Heart left ventricle (tissue), 16 donors: ENCODE measurements around the gene CSF1. TPM values are rescaled to one million over a fixed set of nuclear protein-coding genes. Genes with fewer than 3 reads are reported as not detected.

ENCODE experiments used
- ATAC-seq, 4 donors: fragments of 200-7000 bp; cut with Tn5 transposase; one replicate each; pipeline ENCODE4 v1.9.1; 2020 to 2022; ENCODE audit warnings: moderate library complexity in 4 of 4, mild to moderate bottlenecking in 3 of 4, moderate number of reproducible peaks in 1 of 4
- DNase-seq, 5 donors: peaks; one replicate each; pipeline ENCODE4 v3.0.0-alpha.2; 2020
- H3K27ac ChIP-seq, 12 donors: fragments of 200-600 bp; sonication (generic) in 4 of 12; one replicate each; pipeline versions ENCODE4 v1.5.0 to v1.8.0; 2016 to 2022; ENCODE audit warnings: mild to moderate bottlenecking in 2 of 12
- H3K27me3 ChIP-seq, 9 donors: fragments of 200-600 bp; sonication (generic) in 2 of 9; one replicate each; pipeline versions ENCODE4 v1.5.1 to v1.8.0; 2016 to 2022; ENCODE audit warnings: mild to moderate bottlenecking in 3 of 9
- H3K36me3 ChIP-seq, 9 donors: fragments of 200-600 bp; sonication (generic) in 2 of 9; one replicate each; pipeline versions ENCODE4 v1.5.0 to v1.8.0; 2018 to 2022; ENCODE audit warnings: mild to moderate bottlenecking in 2 of 9
- H3K4me1 ChIP-seq, 12 donors: fragments of 200-600 bp; sonication (generic) in 4 of 12; one replicate each; pipeline versions ENCODE4 v1.5.0 to v1.8.0; 2016 to 2022; ENCODE audit warnings: mild to moderate bottlenecking in 3 of 12
- H3K4me3 ChIP-seq, 12 donors: fragments of 200-600 bp; sonication (generic) in 4 of 12; one replicate each; pipeline versions ENCODE4 v1.5.0 to v1.8.0; 2017 to 2022; ENCODE audit warnings: mild to moderate bottlenecking in 9 of 12, moderate library complexity in 4 of 12
- H3K9me3 ChIP-seq, 12 donors: fragments of 200-600 bp; sonication (generic) in 4 of 12; one replicate each; pipeline versions ENCODE4 v1.5.0 to v1.8.0; 2016 to 2022; ENCODE audit warnings: mild to moderate bottlenecking in 1 of 12
- POLR2A ChIP-seq, 2 donors: fragments of 450-650 bp; IDR thresholded peaks; one replicate each; pipeline ENCODE4 v1.6.1; 2017; ENCODE audit warnings: antibody characterized with exemption in 2 of 2, mild to moderate bottlenecking in 2 of 2, moderate library complexity in 2 of 2
- WGBS, 4 donors: extraction: QIAGEN DNeasy Blood & Tissue Kit in 2 of 4; methylation state at CpG; one replicate each; pipeline versions ENCODE4 v1.1.5 to v1.1.7; 2013 to 2018; 5-methylcytosine and 5-hydroxymethylcytosine counted together
- intact Hi-C, 10 donors: fragments of 100-400 bp; cut with DNase I; formaldehyde crosslinking; loops; one replicate each; pipeline versions ENCODE4 v1.11.1 to v1.14.2; 2022
- polyA plus RNA-seq, 2 donors: library from polyadenylated mRNA; stranded (reverse); fragments of 200-250 nt; gene quantifications; one replicate each; pipeline ENCODE4 v1.2.3, GENCODE V29; 2013
- total RNA-seq, 9 donors: library from RNA; depleted of rRNA in 2 of 9; stranded (reverse); fragments of >200 nt in 2 of 9; fragmentation: NEBNext Ultra II Directional in 3 of 9; extraction: Animal tissue kit (Norgen Biotek cat#: 25700) in 3 of 9; gene quantifications; one replicate each; pipeline versions ENCODE4 v1.1.0 to v1.2.4, GENCODE V29; 2016 to 2023
- TF ChIP-seq, protein P1 (sequence below), 12 donors: fragments of 200-600 bp; sonication (generic) in 4 of 12; IDR thresholded peaks; one replicate each; pipeline versions ENCODE4 v1.5.0 to v1.8.0; 2018 to 2022; ENCODE audit warnings: antibody characterized with exemption in 12 of 12, mild to moderate bottlenecking in 5 of 12
- donor health status: ischemic (EF 13 %, LVEDD 7.1; RV severe dilation, severe dysfunction).
- donor health status: healthy with polysubstance abuse.
- donor health status: DM: no; HTN: yes; CAD: no.
- donor health status: DM: no; HTN: no; CAD: no.
- donor health status: ischemic (EF 25% LVEDD 6.9; RV normal size, moderate dysfunction).
- donor health status: ischemic (EF 25% LVEDD 5.7; RV mildly dilated, moderate dysfunction).
- donor health status: healthy.
- donor health status: DM: yes; HTN: yes; CAD: no.
- donor health status: ischemic (EF 35%, LVEDD 5.7; RV mildly dilated, moderate dysfunction).
- donor health status: nonischemic (EF 11% LVEDD 7.7; RV severe dilation, severe dysfunction).
- donor health status: DM: yes; HTN: yes; CAD: no.
- donor health status: PGD.
- donor health status: ischemic (EF 29% LVEDD 5.4; RV normal size, mild dysfunction).
- donor health status: nonischemic (EF 23%, LVEDD 6.1; RV moderate dilation, normal function).

The CSF1 gene
- total and polyA plus RNA-seq, 11 donors = 9.0 to 64.8 (median 13.3) TPM

DNA sequence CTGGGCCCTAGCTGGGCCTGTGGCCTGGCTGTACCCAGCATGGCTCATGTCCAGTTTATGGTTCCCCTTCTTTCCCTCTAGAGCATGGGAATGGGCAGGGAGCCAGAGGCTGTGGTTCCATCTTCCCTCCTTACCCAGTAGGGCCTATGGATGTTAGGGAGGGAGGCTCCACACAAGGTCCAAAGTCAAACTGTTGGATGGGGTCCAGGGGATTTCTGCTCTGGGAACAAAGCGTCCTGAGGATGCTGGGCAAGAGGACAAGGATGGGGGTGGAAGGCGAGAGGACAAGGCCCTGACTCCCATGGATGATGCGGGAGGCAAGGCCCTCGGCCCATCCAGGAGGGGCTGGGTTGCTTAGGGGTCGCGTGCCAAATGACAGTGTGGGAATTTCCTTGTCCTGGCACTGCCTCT lies 17.3 kb downstream of the CSF1 start:
- ATAC-seq = peak; percentile 73 to 82 (median 78)
- H3K36me3 ChIP-seq = peaks cover 0 to 64% (median 55%) of the 10 kb centered on the region in 9 donors
- H3K27me3 ChIP-seq = no peaks in the 10 kb centered on the region
- H3K27ac ChIP-seq = peak overlapping the region; percentile 67 to 89 (median 80)
- WGBS, 4 donors = 15 to 44% (median 18%) methylated on average over 5 to 6 of the region's 6 CpGs
- peak; percentile 83 to 90 (median 86) for DNase-seq
- no peak for TF ChIP-seq POLR2A (IDR thresholded peaks at IDR 0.05)
- TF ChIP-seq, protein P1, sequence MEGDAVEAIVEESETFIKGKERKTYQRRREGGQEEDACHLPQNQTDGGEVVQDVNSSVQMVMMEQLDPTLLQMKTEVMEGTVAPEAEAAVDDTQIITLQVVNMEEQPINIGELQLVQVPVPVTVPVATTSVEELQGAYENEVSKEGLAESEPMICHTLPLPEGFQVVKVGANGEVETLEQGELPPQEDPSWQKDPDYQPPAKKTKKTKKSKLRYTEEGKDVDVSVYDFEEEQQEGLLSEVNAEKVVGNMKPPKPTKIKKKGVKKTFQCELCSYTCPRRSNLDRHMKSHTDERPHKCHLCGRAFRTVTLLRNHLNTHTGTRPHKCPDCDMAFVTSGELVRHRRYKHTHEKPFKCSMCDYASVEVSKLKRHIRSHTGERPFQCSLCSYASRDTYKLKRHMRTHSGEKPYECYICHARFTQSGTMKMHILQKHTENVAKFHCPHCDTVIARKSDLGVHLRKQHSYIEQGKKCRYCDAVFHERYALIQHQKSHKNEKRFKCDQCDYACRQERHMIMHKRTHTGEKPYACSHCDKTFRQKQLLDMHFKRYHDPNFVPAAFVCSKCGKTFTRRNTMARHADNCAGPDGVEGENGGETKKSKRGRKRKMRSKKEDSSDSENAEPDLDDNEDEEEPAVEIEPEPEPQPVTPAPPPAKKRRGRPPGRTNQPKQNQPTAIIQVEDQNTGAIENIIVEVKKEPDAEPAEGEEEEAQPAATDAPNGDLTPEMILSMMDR (IDR thresholded peaks at IDR 0.05) = no peak
- H3K9me3 ChIP-seq = no peaks in the 10 kb centered on the region
- intact Hi-C loops = loop anchor here in 2 of 10 donors (5.0 kb wide), 1 partner anchor 54 kb away; the partner anchor contains the start of gene AHCYL1 (in 2 of the 2)
- H3K4me1 ChIP-seq = peaks cover 9 to 63% (median 50%) of the 10 kb centered on the region in 12 donors
- H3K4me3 ChIP-seq = no peak overlapping the region

- H3K4me1 ChIP-seq = peaks cover 9 to 64% (median 50%) of the 10 kb centered on the region in 12 donors
- TF ChIP-seq, protein P1 (IDR thresholded peaks at IDR 0.05) = no peak
- TF ChIP-seq POLR2A (IDR thresholded peaks at IDR 0.05) = no peak
- ATAC-seq = peak; percentile 38 to 54 (median 48)
- intact Hi-C loops = loop anchor here in 2 of 10 donors (5.0 kb wide), 1 partner anchor 54 kb away; the partner anchor contains the start of gene AHCYL1 (in 2 of the 2)
- WGBS, 4 donors = 26 to 35% (median 29%) methylated on average over 7 to 8 of the region's 8 CpGs
- H3K9me3 ChIP-seq = no peaks in the 10 kb centered on the region
- H3K4me3 ChIP-seq = no peak overlapping the region
- no peaks in the 10 kb centered on the region for H3K27me3 ChIP-seq
- H3K36me3 ChIP-seq = peaks cover 0 to 56% (median 48%) of the 10 kb centered on the region in 9 donors
- DNase-seq = peak; percentile 62 to 85 (median 73)
- H3K27ac ChIP-seq = peak overlapping the region; percentile 67 to 89 (median 80)
These were observed 18.0 kb downstream of the CSF1 start for GRCh38 chr1:109928591-109929111.

DNA sequence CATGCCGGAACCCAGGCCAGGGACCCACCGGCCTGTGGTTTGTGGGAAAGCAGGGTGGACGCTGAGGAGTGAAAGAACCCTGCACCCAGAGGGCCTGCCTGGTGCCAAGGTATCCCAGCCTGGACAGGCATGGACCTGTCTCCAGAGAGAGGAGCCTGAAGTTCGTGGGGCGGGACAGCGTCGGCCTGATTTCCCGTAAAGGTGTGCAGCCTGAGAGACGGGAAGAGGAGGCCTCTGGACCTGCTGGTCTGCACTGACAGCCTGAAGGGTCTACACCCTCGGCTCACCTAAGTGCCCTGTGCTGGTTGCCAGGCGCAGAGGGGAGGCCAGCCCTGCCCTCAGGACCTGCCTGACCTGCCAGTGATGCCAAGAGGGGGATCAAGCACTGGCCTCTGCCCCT lies 18.5 kb downstream of the CSF1 start:
- TF ChIP-seq, protein P1 (IDR thresholded peaks at IDR 0.05) = no peak
- TF ChIP-seq POLR2A (IDR thresholded peaks at IDR 0.05) = no peak
- Histone ChIP-seq H3K9me3 (no peaks in the 10 kb centered on the region), H3K36me3 (peaks cover 0 to 51% (median 43%) of the 10 kb centered on the region in 9 donors), H3K4me3 (no peak overlapping the region), H3K27ac (peak overlapping the region; percentile 67 to 89 (median 80)), H3K4me1 (peaks cover 9 to 69% (median 50%) of the 10 kb centered on the region in 12 donors), H3K27me3 (no peaks in the 10 kb centered on the region)
- 80 to 93% (median 90%) methylated on average over 2 to 11 of the region's 11 CpGs for WGBS, 4 donors
- DNase-seq (no peak), ATAC-seq (no peak)
- intact Hi-C loops = loop anchor here in 2 of 10 donors (5.0 kb wide), 1 partner anchor 53 kb away; the partner anchor contains the start of gene AHCYL1 (in 2 of the 2)

GRCh38 chr1:109929588-109930251 lies 19.1 kb downstream of the CSF1 start:
- H3K27me3 ChIP-seq = no peaks in the 10 kb centered on the region
- DNase-seq = peak in 1 of 5 donors; percentile 65
- peaks cover 9 to 74% (median 51%) of the 10 kb centered on the region in 12 donors for H3K4me1 ChIP-seq

More at GRCh38 chr1:109929588-109930251, 19.1 kb downstream of the CSF1 start:
- ATAC-seq = no peak
- H3K27ac ChIP-seq = peak overlapping the region; percentile 56 to 89 (median 80)
- H3K4me3 ChIP-seq = no peak overlapping the region
- WGBS, 4 donors = 73 to 82% (median 75%) methylated on average over 10 to 11 of the region's 11 CpGs
- peaks cover 0 to 46% (median 37%) of the 10 kb centered on the region in 9 donors for H3K36me3 ChIP-seq
- TF ChIP-seq, protein P1 (IDR thresholded peaks at IDR 0.05) = no peak
- TF ChIP-seq POLR2A (IDR thresholded peaks at IDR 0.05) = no peak
- intact Hi-C loops = loop anchor here in 2 of 10 donors (5.0 kb wide), 1 partner anchor 53 kb away; the partner anchor contains the start of gene AHCYL1 (in 2 of the 2)
- H3K9me3 ChIP-seq = no peaks in the 10 kb centered on the region
